Activated naive CD4-positive, alpha-beta T cell treated with anti-CD3 and anti-CD28 coated beads, Interleukin-2, amount 50 U/mL, for 72 hours (primary cell): ENCODE results near the gene AANAT. TPM values are rescaled to one million over a fixed set of nuclear protein-coding genes. Genes with fewer than 3 reads are reported as not detected.
A peak's percentile ranks its signal among the peaks of the same experiment; 100 is the strongest.

Source experiments
- ATAC-seq, 2 donors: fragments of 150-1000 bp; cut with Tn5 transposase; 2 replicates each; pipeline ENCODE4 v1.10.0; 2021; ENCODE audit warnings: mild to moderate bottlenecking in 2 of 2, moderate library complexity in 2 of 2
- DNase-seq, 2 donors: peaks; one replicate each; pipeline ENCODE4 v3.0.0; 2021 to 2022; ENCODE audit warnings: low spot score in 2 of 2
- H3K27ac Mint-ChIP-seq, 2 donors: one replicate each; pipeline ENCODE4 v1.8.0; 2022; ENCODE audit warnings: mild to moderate bottlenecking in 2 of 2, mixed read lengths in 2 of 2
- H3K36me3 Mint-ChIP-seq, 2 donors: one replicate each; pipeline ENCODE4 v1.8.0; 2022; ENCODE audit warnings: mixed read lengths in 2 of 2
- H3K9me3 Mint-ChIP-seq, 2 donors: one replicate each; pipeline ENCODE4 v1.8.0; 2022; ENCODE audit warnings: mixed read lengths in 2 of 2
- total RNA-seq, 2 donors: library from RNA; stranded (reverse); gene quantifications; one replicate each; pipeline ENCODE4 v1.2.3, GENCODE V29; 2022

The AANAT gene
- total RNA-seq, 2 donors from 2014 or later: not detected

GRCh38 chr17:76453431-76453743, 14.0 kb upstream of the AANAT start:
- Mint-ChIP-seq H3K36me3 (peaks cover 0 to 4% of the 10 kb centered on the region in 2 donors), H3K27ac (peak overlapping the region; percentile 73 to 94), H3K9me3 (no peaks in the 10 kb centered on the region)
- DNase-seq (no peak), ATAC-seq (no peak)

DNA sequence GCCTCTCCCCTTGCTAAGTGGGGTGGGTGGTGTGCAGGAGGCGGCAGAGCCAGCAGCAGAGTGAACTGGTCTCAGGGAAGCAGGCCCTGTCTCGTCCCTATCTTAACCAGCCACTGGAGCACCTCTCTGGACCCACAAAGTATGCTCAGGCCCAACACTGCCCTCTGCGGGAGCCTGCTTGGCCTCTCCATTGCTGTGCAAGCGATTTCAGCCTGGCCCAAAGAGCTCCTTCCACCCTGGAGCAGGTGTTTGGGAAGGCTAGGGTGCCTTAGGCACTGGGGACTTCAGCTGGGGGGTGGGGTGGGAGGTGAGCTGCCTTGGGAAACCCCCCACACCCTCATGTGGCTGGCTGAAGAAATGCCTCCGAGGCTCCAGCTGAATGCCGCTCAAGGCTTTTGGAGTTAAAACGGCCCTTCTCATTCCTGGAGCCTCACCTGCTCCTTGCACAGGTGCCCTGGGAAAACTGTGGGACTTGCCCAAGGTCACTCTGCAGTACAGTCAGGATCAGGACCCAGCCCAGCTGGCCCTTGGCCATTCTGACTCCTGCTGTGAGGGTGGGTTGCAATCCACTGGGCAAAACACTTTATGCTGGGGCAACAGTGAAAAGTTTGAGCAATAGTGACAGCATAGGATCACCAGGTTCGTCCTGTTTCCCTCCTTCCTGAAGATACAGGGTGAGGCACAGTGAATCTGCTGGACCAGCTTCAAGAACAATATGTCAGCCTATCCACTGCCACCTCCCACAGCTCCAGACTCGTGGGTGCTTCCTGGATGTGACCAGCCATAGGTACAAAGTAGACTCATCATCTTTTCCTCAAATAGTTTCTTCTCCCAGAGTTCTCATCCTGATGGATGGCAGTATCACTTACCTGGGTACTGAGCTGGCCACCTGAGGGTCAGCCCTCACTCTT, 8.6 kb upstream of the AANAT start:
- no peaks in the 10 kb centered on the region for H3K9me3 Mint-ChIP-seq

GRCh38 chr17:76459674-76460073, 7.7 kb upstream of the AANAT start:
- Mint-ChIP-seq H3K36me3 (no peaks in the 10 kb centered on the region), H3K9me3 (no peaks in the 10 kb centered on the region), H3K27ac (no peak overlapping the region)
- ATAC-seq (no peak), DNase-seq (no peak)

More for the DNA sequence above, 8.6 kb upstream of the AANAT start:
- ATAC-seq: peak in 1 of 2 donors; percentile 37
- Mint-ChIP-seq H3K36me3 (no peaks in the 10 kb centered on the region), H3K27ac (no peak overlapping the region)
- DNase-seq: no peak

DNA sequence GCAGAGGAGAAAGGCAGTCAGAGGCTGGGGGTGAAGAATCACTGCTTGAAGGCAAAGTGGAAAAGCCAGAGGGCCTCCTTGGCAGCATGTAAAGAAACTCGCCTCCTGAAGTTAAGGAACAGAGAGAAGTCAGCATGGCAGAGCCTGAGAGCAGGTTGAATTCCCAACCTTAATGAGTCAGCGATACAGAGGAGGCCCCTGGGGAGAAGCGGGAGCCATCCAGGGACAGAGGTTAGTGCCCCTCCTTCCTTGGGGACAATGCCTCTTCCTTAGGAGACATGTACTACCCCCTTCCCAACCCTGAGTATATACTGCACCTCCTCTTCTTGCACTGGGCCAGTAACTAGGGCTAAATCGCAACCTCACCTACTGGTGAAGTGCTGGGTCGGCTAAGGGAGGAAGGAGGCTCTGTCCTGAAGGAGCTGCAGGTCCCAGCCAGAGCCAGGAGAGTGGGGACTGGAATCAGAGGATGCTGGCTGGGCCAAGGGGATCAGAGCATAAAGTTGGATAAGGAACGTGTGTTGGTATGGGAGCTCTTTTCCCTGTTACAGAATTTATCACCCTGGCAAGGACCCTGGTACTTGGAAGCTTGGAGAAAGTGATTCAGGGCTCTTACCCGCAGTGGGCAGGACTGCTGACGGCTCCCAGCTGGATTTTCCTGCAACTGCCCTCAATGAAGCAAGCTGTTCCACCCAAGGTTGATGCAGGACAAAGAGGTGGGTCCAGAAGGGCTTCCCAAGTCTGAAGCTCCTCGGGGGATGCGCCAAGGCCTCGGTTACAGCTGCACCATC, 5.4 kb upstream of the AANAT start:
- Mint-ChIP-seq H3K36me3 (no peaks in the 10 kb centered on the region), H3K9me3 (no peaks in the 10 kb centered on the region)

DNA sequence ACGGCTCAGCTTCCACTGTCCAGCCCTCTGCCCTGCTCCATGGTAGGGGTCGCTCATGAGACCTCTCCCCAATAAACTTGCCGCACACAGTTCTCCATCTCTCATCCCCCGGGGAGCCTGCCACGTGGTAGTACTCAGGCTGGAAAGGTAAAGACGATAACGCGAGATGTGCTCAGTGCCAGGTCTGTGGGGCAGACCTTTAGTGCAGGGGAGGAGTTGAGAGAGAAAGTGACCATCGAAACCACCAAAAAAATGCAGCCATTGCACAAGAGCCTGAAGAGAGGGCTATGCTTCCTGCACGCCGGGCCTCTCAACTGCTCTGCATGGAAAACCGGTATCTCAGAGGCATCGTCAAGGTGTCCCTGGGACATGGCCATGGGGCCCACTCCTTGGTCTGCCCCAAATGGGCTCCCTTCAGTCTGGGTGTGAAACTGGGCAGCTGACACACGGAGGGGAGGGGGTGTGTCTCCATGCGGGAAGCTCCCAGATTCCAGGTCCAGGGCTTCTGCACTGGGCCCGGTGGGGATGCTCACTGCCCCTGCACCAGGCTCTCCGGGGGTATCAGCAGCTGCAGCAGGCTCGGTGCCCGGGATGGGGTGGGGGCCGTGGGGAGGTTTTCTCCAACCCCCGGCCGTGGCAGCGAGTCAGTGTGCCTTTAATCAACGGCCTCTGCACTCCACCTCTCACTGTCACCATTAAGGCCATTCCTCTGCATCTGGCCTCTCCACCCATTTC, 4.7 kb upstream of the AANAT start:
- Mint-ChIP-seq H3K27ac (no peak overlapping the region), H3K9me3 (no peaks in the 10 kb centered on the region), H3K36me3 (no peaks in the 10 kb centered on the region)
- ATAC-seq: no peak
- DNase-seq: no peak

More for the DNA sequence above, 5.4 kb upstream of the AANAT start:
- no peak for ATAC-seq
- DNase-seq: no peak
- no peak overlapping the region for H3K27ac Mint-ChIP-seq

- Mint-ChIP-seq H3K9me3 (no peaks in the 10 kb centered on the region), H3K36me3 (peaks cover 0 to 5% of the 10 kb centered on the region in 2 donors), H3K27ac (peak overlapping the region in 1 of 2 donors; percentile 29)
- DNase-seq (no peak), ATAC-seq (no peak)
These were observed 650 bp upstream of the AANAT start for GRCh38 chr17:76466775-76467130.

GRCh38 chr17:76467809-76468633, 618 bp downstream of the AANAT start:
- ATAC-seq (no peak), DNase-seq (no peak)
- Mint-ChIP-seq H3K27ac (no peak overlapping the region), H3K36me3 (peaks cover 0 to 5% of the 10 kb centered on the region in 2 donors), H3K9me3 (no peaks in the 10 kb centered on the region)

DNA sequence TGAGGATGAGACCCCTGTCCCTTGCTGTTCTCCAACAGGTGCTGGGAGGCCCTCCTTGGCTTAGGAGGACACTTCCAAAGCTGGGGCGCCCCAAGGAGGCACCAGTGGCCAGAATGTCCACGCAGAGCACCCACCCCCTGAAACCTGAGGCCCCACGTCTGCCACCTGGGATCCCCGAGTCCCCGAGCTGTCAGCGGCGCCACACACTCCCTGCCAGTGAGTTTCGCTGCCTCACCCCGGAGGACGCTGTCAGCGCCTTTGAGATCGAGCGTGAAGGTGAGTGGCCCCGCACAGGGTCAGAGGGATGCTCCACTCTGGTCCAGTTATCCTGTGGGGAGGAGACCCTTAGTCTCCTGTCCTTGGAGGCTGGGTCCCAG, 1.2 kb downstream of the AANAT start:
- ATAC-seq: no peak
- Mint-ChIP-seq H3K27ac (no peak overlapping the region), H3K36me3 (peaks cover 0 to 5% of the 10 kb centered on the region in 2 donors), H3K9me3 (no peaks in the 10 kb centered on the region)
- no peak for DNase-seq

- no peak overlapping the region for H3K27ac Mint-ChIP-seq
- DNase-seq (no peak), ATAC-seq (no peak)
- peaks cover 0 to 5% of the 10 kb centered on the region in 2 donors for H3K36me3 Mint-ChIP-seq
- no peaks in the 10 kb centered on the region for H3K9me3 Mint-ChIP-seq
These were observed 1.9 kb downstream of the AANAT start for GRCh38 chr17:76469076-76469990.

DNA sequence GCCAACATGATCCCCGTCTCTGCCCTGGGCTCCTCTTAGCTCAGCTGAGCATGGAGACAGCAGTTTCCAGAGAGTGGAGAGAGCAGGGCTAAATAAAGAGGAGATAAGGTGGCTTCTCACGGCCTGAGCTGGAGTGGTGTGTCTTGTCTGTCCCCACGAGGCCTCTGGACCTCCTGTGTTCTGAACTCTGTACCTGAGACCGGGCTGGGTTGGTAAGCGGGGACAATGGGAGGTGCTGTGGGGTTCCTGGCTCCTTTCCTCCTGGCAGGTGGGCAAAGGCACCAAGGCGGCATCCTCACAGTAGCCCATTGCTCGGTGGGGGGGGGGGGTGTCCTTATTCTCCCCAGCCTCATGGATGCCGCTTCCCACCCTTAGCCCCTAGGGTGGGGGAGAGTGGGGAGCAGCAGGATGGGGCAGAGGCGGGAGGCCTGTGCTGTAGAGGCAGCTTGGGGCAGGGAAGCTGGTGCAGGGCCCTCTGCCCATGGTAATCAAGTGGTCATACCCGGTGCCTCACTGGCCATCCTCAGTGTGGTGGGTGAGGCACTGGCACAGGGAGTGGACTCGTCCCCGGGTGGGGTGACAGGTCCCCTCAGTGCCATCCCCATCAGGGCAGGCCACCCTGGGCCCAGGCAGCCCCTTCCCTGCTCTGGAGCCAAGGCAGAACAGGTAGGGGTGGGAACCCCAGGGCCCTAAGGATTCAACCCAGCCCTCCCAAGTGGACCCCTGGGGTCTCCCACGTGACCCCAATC, 2.8 kb downstream of the AANAT start:
- ATAC-seq: no peak
- peaks cover 0 to 5% of the 10 kb centered on the region in 2 donors for H3K36me3 Mint-ChIP-seq

DNA sequence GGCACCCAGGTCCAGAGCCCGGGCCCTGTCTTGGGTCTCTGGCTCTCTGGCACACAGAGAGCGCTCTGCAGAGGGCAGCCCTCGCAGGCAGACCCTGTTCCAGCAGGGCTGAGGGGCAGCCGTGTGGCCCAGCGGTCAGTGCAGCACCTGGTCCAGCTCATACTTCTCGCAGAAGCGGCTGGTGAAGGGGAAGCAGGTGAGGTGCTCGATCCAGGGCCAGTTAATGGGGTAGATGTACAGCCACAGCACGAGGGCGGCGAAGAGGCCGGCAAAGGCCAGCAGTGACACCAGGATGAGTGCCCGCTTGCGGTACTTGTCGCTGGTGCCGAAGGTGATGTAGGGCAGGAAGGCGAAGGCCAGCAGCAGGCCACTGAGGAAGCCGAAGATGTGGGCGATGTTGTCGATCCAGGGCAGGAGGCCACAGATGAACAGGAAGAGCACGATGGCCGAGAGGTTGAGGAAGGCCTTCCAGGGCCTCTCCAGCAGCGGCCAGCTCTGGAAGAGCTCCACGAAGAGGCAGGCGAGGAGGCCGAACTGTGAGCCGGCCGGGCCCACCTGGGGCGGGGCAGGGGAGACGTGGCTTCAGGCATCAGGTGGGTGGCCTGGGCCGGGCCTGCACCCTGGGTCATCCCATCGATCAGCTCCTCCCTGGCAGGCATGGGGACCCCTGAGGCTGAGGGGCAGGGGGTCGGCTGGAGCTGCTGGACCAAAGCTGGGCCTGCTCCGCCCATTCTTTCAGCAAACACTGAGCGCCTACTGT, 4.3 kb downstream of the AANAT start:
- Mint-ChIP-seq H3K36me3 (peaks cover 0 to 5% of the 10 kb centered on the region in 2 donors), H3K9me3 (no peaks in the 10 kb centered on the region), H3K27ac (peak overlapping the region in 1 of 2 donors; percentile 52)
- DNase-seq (no peak), ATAC-seq (no peak)

More for the DNA sequence above, 2.8 kb downstream of the AANAT start:
- H3K9me3 Mint-ChIP-seq: no peaks in the 10 kb centered on the region
- H3K27ac Mint-ChIP-seq: peak overlapping the region; percentile 22 to 52
- no peak for DNase-seq

DNA sequence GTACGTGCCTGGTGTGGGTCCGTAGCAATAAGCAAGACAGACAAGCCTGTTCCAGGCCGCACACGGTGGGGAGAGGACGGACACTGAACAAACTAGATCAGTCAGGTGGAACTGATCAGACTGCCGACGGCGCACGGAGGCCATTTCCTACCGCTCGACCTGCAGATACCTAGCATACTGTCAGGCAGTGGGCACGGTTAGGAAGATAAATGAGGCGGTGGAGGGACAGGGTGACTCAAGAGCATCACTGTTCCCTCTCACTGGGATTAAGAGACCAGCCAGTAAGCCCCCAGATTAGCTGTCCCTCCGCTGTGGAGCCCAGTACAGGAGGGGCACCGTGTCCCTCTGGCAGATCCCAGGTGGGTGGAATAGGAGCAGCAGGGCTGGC, 4.8 kb downstream of the AANAT start:
- Mint-ChIP-seq H3K36me3 (peaks cover 0 to 5% of the 10 kb centered on the region in 2 donors), H3K27ac (no peak overlapping the region), H3K9me3 (no peaks in the 10 kb centered on the region)
- DNase-seq (no peak), ATAC-seq (no peak)

- no peak for DNase-seq
- ATAC-seq: no peak
- peaks cover 0 to 5% of the 10 kb centered on the region in 2 donors for H3K36me3 Mint-ChIP-seq
- H3K27ac Mint-ChIP-seq: peak overlapping the region in 1 of 2 donors; percentile 32
- no peaks in the 10 kb centered on the region for H3K9me3 Mint-ChIP-seq
These were observed 5.3 kb downstream of the AANAT start for GRCh38 chr17:76472726-76473125.

DNA sequence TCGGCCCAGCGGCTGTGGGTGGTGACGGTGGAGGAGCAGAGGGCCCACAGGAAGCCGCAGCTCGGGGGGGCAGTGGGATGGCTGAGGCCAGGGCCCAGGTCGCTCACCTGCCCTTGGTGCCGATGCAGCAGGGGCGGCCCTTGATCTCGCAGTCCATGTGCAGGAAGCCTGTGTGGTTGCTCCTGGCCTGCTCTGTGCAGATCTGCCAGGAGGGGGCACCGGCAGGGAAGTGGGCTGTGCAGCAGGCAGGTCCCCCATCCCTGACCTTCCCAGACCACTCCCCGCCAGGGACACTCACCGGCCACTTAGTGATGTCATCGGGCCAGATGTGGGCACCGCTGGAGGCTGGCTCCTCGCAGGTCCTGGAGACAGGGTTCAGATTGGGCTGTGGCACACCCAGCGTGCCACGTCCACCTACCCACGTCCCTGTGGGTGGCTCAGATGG, 6.2 kb downstream of the AANAT start:
- H3K36me3 Mint-ChIP-seq: peaks cover 0 to 5% of the 10 kb centered on the region in 2 donors
- no peaks in the 10 kb centered on the region for H3K9me3 Mint-ChIP-seq
- H3K27ac Mint-ChIP-seq: peak overlapping the region; percentile 35 to 68
- ATAC-seq (peak; percentile 11 to 52), DNase-seq (no peak)
